GM10847 (cell line): ENCODE data around the gene SMIM24.

Experiments used
- POLR2A ChIP-seq: IDR thresholded peaks from 2 replicates; pipeline ENCODE4 v1.6.1; 2011; ENCODE audit not compliant: insufficient read length; ENCODE audit errors: extremely low read depth

SMIM24 gene

GRCh38 chr19:3471954-3472655 lies 8.2 kb downstream of the SMIM24 start:
- TF ChIP-seq POLR2A, result no peak

- TF ChIP-seq POLR2A, result no peak
These were observed 9.7 kb downstream of the SMIM24 start for GRCh38 chr19:3470500-3471128.

- TF ChIP-seq POLR2A, result no peak
These were observed 10.5 kb downstream of the SMIM24 start for GRCh38 chr19:3469638-3470499.

GRCh38 chr19:3468211-3468610 lies 12.1 kb downstream of the SMIM24 start:
- no peak for TF ChIP-seq POLR2A

GRCh38 chr19:3467437-3468198 lies 12.7 kb downstream of the SMIM24 start:
- no peak for TF ChIP-seq POLR2A

GRCh38 chr19:3466635-3467034 lies 13.7 kb downstream of the SMIM24 start:
- TF ChIP-seq POLR2A, result no peak

GRCh38 chr19:3465552-3465951 lies 14.8 kb downstream of the SMIM24 start:
- TF ChIP-seq POLR2A, result no peak

- no peak for TF ChIP-seq POLR2A
These were observed 15.6 kb downstream of the SMIM24 start for GRCh38 chr19:3464587-3465235.

GRCh38 chr19:3463714-3464586 lies 16.4 kb downstream of the SMIM24 start:
- no peak for TF ChIP-seq POLR2A

- no peak for TF ChIP-seq POLR2A
These were observed 17.2 kb downstream of the SMIM24 start for GRCh38 chr19:3462991-3463713.

GRCh38 chr19:3459965-3460582 lies 20.3 kb downstream of the SMIM24 start:
- no peak for TF ChIP-seq POLR2A

GRCh38 chr19:3459089-3459881 lies 21.0 kb downstream of the SMIM24 start:
- TF ChIP-seq POLR2A, result no peak
